GM06990 (cell line): Measurements from ENCODE around the gene SNCB.

ENCODE experiments used
- DNase-seq: peaks from one replicate; pipeline ENCODE4 v3.0.0-alpha.2; 2011; ENCODE audit not compliant: insufficient read length; ENCODE audit errors: extremely low read depth
- H3K27me3 ChIP-seq: replicated peaks from 2 replicates; pipeline ENCODE4 v1.6.0; 2011; ENCODE audit warnings: low read length; ENCODE audit not compliant: control insufficient read depth, insufficient read depth
- H3K36me3 ChIP-seq: 2 replicates; pipeline ENCODE4 v1.5.1; 2011; ENCODE audit warnings: low read length; ENCODE audit not compliant: control insufficient read depth, insufficient read depth
- H3K4me3 ChIP-seq: replicated peaks from 2 replicates; pipeline ENCODE4 v1.5.1; 2011; ENCODE audit warnings: low read depth, mild to moderate bottlenecking, control low read depth, low read length
- CTCF ChIP-seq: IDR thresholded peaks from 2 replicates; pipeline ENCODE4 v1.5.1; 2011; ENCODE audit warnings: low read length, control low read depth, mild to moderate bottlenecking, inconsistent platforms; ENCODE audit not compliant: insufficient read depth, poor library complexity, severe bottlenecking

SNCB gene

GRCh38 chr5:176590035-176590717 lies 40.2 kb downstream of the SNCB start:
- H3K27me3 ChIP-seq = no peaks in the 10 kb centered on the region
- no peaks in the 10 kb centered on the region for H3K36me3 ChIP-seq
- no peak overlapping the region for H3K4me3 ChIP-seq
- no peak for TF ChIP-seq CTCF
- no peak for DNase-seq

GRCh38 chr5:176589039-176589769 lies 41.1 kb downstream of the SNCB start:
- no peak for DNase-seq
- TF ChIP-seq CTCF = no peak
- no peak overlapping the region for H3K4me3 ChIP-seq
- H3K36me3 ChIP-seq = no peaks in the 10 kb centered on the region
- no peaks in the 10 kb centered on the region for H3K27me3 ChIP-seq

- no peak for TF ChIP-seq CTCF
These were observed 42.0 kb downstream of the SNCB start for GRCh38 chr5:176588297-176588696.

GRCh38 chr5:176587398-176587797 lies 42.9 kb downstream of the SNCB start:
- TF ChIP-seq CTCF = no peak
- no peaks in the 10 kb centered on the region for H3K36me3 ChIP-seq
- H3K4me3 ChIP-seq = no peak overlapping the region
- H3K27me3 ChIP-seq = no peaks in the 10 kb centered on the region
- no peak for DNase-seq

More at GRCh38 chr5:176588297-176588696, 42.0 kb downstream of the SNCB start:
- no peak for DNase-seq
- Histone ChIP-seq H3K27me3 (no peaks in the 10 kb centered on the region), H3K36me3 (no peaks in the 10 kb centered on the region), H3K4me3 (no peak overlapping the region)

GRCh38 chr5:176583076-176583475 lies 47.3 kb downstream of the SNCB start:
- Histone ChIP-seq H3K4me3 (no peak overlapping the region), H3K36me3 (no peaks in the 10 kb centered on the region), H3K27me3 (no peaks in the 10 kb centered on the region)
- no peak for TF ChIP-seq CTCF
- DNase-seq = no peak
